Retinal pigment epithelial cell (primary cell): Measurements from ENCODE around the gene LTC4S.

Experiments used
- DNase-seq: peaks from one replicate; pipeline ENCODE4 v3.0.0-alpha.2; 2010; ENCODE audit warnings: low read depth
- H3K4me3 ChIP-seq: 2 replicates; pipeline ENCODE4 v1.5.1; 2011; ENCODE audit warnings: mild to moderate bottlenecking, low read length, control low read depth, moderate library complexity
- CTCF ChIP-seq: conservative IDR thresholded peaks from 2 replicates; pipeline ENCODE4 v1.5.1; 2011; ENCODE audit warnings: low read depth, low read length, control low read depth, inconsistent platforms

Gene LTC4S

GRCh38 chr5:179777909-179778308, 15.9 kb upstream of the LTC4S start:
- TF ChIP-seq CTCF = no peak
- no peak for DNase-seq
- no peak overlapping the region for H3K4me3 ChIP-seq

- H3K4me3 ChIP-seq = no peak overlapping the region
- DNase-seq = no peak
- TF ChIP-seq CTCF = no peak
Measured at GRCh38 chr5:179778591-179778990, 15.2 kb upstream of the LTC4S start.

GRCh38 chr5:179779826-179780225, 14.0 kb upstream of the LTC4S start:
- no peak for TF ChIP-seq CTCF
- H3K4me3 ChIP-seq = no peak overlapping the region
- DNase-seq = no peak

GRCh38 chr5:179780362-179780761, 13.4 kb upstream of the LTC4S start:
- no peak for TF ChIP-seq CTCF
- H3K4me3 ChIP-seq = no peak overlapping the region
- no peak for DNase-seq

GRCh38 chr5:179781846-179782245, 11.9 kb upstream of the LTC4S start:
- DNase-seq = no peak
- TF ChIP-seq CTCF = no peak
- no peak overlapping the region for H3K4me3 ChIP-seq

- H3K4me3 ChIP-seq = no peak overlapping the region
- TF ChIP-seq CTCF = no peak
- no peak for DNase-seq
Measured at GRCh38 chr5:179783128-179783527, 10.7 kb upstream of the LTC4S start.

GRCh38 chr5:179786861-179787260, 6.9 kb upstream of the LTC4S start:
- no peak for DNase-seq
- TF ChIP-seq CTCF = no peak

More at GRCh38 chr5:179786861-179787260, 6.9 kb upstream of the LTC4S start:
- no peak overlapping the region for H3K4me3 ChIP-seq
